OCI-M1 (cell line): ENCODE data around the gene WNT16.

Source experiments
- DNase-seq: peaks from one replicate; lab custom pipeline; 2025; lab: John Stamatoyannopoulos, UW

The WNT16 gene

DNA sequence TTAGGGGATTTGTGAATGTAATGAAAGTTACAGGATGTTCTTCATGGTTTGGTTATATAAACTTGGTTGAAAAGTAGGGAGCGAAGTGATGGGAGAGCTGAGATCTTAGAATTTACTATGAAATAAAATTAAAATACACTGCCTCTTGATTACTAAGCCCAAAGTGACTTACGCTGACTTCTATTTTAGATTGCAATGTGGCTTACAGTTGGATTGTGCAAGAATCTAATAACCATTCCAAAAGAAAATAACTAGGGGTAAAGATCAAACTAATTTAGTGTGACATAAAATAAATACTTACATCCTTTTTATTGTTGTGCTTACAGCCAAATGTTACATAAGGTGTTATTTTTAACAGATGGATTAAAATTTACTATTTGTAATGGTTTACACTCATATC, 15.3 kb downstream of the WNT16 start:
- no peak for DNase-seq

DNA sequence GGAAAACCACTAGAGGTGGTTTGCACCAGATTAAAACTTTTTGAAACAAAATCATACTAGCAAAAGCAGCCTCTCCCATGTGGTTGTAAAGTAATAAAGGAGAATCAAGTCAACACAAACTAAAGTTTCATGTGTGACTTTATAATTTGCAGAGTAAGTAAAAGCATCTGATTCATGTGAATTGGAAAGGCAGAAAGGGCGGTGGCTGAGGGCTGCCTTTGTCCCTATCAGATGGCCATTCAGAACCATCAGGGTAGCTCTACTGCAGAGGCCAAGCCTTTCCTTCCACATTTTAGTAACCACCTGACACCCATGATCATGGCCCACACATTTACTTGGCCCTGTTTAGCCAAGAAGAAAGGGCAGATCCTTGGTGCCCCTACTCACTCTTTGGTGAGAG, 15.7 kb downstream of the WNT16 start:
- no peak for DNase-seq

GRCh38 chr7:121351682-121352081, 22.9 kb downstream of the WNT16 start:
- DNase-seq = no peak

- no peak for DNase-seq
Observed at GRCh38 chr7:121352323-121352722, 23.5 kb downstream of the WNT16 start.

- no peak for DNase-seq
Observed at GRCh38 chr7:121355574-121355973, 26.8 kb downstream of the WNT16 start.

- DNase-seq = no peak
Observed at GRCh38 chr7:121360564-121360963, 31.8 kb downstream of the WNT16 start.

DNA sequence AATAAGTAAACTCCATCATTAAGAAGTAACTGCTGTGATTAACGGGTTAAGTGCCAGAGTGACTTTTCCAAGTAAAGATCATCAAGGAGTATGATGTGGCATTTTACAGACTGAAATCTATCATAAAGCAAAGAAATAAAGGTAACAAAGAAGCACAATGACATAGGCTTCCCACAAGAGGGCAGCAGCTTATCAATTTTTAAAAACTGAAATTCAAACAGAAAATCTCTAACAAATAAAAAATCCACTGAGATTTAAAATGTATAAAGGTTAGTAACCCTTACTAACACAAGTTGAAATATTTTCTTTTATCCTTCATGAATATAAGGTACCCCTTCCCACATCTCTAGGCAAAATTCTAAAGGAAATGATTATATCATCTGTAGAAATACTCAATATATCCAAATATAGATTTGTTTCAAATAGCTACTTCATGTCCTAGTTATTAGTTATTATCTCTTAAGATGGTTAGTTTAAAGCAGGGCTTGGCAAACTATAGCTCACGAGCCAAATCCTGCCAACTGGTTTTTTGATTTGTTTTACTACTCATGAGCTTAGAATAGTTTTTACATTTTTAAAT, 38.1 kb downstream of the WNT16 start:
- peak; percentile 42 for DNase-seq

DNA sequence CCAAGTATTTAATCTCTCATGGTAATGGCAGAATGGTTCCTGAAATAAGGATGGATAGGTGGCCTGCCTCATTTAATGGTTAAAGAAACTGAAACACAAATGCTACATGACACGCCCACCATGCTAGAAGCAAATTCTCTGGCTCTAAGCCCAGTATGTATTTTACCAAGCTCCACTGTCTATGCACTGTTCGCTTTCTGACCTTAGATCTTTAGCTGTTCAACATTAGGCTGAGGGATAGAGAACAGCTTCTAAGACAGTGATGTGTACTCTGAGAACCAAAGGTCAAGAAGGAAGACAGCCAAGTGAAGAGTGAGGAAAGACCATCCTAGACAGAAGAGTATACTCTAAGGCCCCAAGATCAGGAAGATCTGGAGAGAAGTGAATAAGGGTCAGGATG, 40.7 kb downstream of the WNT16 start:
- no peak for DNase-seq

GRCh38 chr7:121371367-121371766, 42.6 kb downstream of the WNT16 start:
- no peak for DNase-seq

GRCh38 chr7:121371883-121372282, 43.1 kb downstream of the WNT16 start:
- no peak for DNase-seq

DNA sequence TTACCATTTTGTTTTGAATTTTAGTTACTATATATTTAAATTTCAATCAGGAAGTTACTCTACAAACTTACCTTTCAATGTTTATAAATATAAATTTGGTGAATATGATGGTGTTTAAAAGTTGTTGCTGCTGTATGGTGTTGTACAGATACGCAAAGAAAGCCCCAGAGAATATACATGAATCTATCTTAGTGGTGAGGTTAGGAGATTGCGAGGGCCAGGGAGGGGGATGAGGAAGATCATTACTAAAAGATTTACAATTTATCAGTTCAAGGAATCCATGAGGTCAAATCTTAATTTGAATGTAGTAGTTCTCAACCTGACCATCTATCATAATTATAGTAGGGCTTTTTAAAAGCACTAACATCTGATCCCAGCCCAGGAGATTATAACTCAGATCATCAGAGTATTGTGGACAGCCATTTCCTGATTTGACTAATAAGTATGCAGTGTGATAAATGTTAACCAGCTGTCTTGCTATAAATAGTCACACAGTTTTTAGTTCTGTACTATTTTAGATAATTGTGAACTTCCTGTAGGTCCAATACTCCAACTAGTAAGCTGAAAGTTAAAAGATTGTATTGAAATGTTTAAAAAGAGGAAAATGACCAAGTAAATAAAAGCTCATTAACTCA, 43.7 kb downstream of the WNT16 start:
- no peak for DNase-seq

DNA sequence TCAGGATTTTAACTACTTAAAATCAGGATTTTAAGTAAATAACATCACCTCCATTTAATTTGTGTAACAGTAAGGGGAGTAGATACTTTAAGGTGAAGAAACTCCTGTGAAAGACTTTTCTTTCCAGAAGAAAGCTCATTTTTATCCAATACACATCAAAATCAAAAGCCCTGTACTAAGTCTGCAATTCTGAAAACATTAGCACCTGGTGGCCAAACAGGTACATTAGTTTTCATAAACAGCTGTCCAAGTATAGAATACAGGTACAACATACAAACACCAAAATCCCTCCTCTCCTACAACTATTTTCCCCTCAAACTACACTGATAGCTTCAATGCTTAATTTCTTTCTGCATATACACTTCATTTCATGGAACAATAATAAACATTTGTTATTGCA, 44.4 kb downstream of the WNT16 start:
- no peak for DNase-seq

- no peak for DNase-seq
Observed at GRCh38 chr7:121376979-121377378, 48.2 kb downstream of the WNT16 start.

- no peak for DNase-seq
Observed at GRCh38 chr7:121379930-121380329, 51.1 kb downstream of the WNT16 start.

DNA sequence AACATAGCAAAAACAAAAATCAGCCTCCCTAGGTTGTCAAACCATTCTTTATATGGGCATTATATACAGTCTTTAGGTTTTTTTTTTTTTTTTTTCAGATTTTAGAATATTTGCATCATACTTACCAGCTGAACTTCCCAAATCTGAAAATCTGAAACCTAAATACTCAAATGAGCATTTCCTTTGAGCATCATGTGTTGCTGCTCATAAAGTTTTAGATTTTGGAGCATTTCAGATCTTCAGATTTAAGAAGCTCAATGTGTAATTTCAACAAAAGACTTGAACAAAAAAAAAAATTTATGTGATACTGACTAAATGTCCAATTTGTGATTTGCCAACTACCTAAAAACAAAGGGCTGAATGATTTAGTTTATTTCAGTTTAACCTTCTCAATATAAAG, 53.7 kb downstream of the WNT16 start:
- no peak for DNase-seq

GRCh38 chr7:121383235-121383910, 54.6 kb downstream of the WNT16 start:
- DNase-seq = no peak

DNA sequence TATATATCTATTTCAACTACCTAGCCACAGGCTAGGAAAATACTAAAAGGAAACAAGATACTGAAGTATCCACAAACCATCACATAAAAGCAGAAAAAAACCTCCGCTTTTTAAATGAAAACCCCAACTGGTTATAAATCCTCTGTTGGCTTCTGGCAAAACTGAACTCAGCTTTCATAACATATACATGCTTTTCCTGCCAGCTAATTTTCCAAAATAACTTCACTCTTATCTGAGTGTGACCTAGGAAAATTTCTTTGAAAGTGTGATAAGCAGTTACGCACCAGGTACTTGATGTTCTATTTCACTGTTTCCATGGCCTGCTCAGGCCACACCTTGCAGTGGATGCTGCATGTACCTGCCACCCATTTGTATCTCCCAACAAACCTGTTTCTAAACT, 55.5 kb downstream of the WNT16 start:
- DNase-seq = no peak

GRCh38 chr7:121385056-121385799, 56.4 kb downstream of the WNT16 start:
- DNase-seq = no peak

DNA sequence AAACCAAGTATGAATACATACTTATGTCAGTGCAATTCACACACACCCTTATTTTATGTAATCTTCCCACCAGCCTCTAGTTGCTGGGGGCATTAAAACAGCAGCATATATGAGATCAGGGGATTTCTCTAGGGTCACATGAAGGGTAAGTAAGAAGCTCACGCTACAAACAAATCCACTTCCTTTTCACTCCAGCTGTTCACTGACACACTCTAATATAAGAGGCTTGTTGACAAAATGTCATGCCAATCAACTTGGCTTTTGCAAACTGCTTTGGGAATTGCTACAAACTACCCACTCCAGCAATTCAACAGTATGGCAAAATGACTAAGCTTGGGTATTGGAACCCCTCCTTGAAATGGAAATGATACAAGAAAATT, 57.0 kb downstream of the WNT16 start:
- DNase-seq = no peak

DNA sequence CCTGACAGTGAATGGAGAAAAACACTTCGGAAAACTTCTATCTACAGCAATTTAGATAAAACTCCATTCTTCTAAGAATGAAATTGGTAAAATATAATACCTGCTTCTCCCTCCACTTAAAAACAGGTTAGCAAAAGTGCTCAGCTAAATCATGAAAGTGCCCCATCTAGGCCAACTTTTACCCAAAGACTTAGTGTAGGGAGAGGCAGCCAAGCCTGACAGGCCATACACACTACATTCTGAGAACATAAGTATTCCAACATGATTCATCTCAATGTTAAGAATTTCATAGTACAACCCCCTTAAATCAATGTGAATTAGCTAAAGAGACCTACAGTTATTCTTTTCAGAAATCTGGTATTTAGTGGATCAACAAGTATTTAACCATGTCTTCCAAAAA, 60.1 kb downstream of the WNT16 start:
- no peak for DNase-seq

GRCh38 chr7:121390109-121390508, 61.3 kb downstream of the WNT16 start:
- DNase-seq = no peak

GRCh38 chr7:121390617-121391016, 61.8 kb downstream of the WNT16 start:
- DNase-seq = no peak
